Measurements from ENCODE around the gene ATXN7.

ATXN7 gene

GRCh38 chr3:63851287-63851686 lies 12.4 kb upstream of the ATXN7 start:
- H3K4me3 ChIP-seq (ENCODE audit: low read length), result no peak overlapping the region
- TF ChIP-seq CTCF (conservative IDR thresholded peaks at IDR 0.05; ENCODE audit: low read length), result no peak
- DNase-seq (ENCODE audit: low read depth), result no peak

GRCh38 chr3:63853106-63853505 lies 10.6 kb upstream of the ATXN7 start:
- no peak for DNase-seq (ENCODE audit: low read depth)
- no peak for TF ChIP-seq CTCF (conservative IDR thresholded peaks at IDR 0.05; ENCODE audit: low read length)
- no peak overlapping the region for H3K4me3 ChIP-seq (ENCODE audit: low read length)

- no peak for DNase-seq (ENCODE audit: low read depth)
- no peak for TF ChIP-seq CTCF (conservative IDR thresholded peaks at IDR 0.05; ENCODE audit: low read length)
- H3K4me3 ChIP-seq (ENCODE audit: low read length), result no peak overlapping the region
These were observed 8.2 kb upstream of the ATXN7 start for GRCh38 chr3:63855333-63855940.

- peak; percentile 19 for DNase-seq (ENCODE audit: low read depth)
These were observed 6.4 kb upstream of the ATXN7 start for GRCh38 chr3:63857311-63857710.

GRCh38 chr3:63860776-63861175 lies 2.9 kb upstream of the ATXN7 start:
- no peak for DNase-seq (ENCODE audit: low read depth)

More at GRCh38 chr3:63857311-63857710, 6.4 kb upstream of the ATXN7 start:
- H3K4me3 ChIP-seq (ENCODE audit: low read length), result no peak overlapping the region
- no peak for TF ChIP-seq CTCF (conservative IDR thresholded peaks at IDR 0.05; ENCODE audit: low read length)

GRCh38 chr3:63861306-63861705 lies 2.4 kb upstream of the ATXN7 start:
- TF ChIP-seq CTCF (conservative IDR thresholded peaks at IDR 0.05; ENCODE audit: low read length), result no peak
- no peak overlapping the region for H3K4me3 ChIP-seq (ENCODE audit: low read length)
- no peak for DNase-seq (ENCODE audit: low read depth)

More at GRCh38 chr3:63860776-63861175, 2.9 kb upstream of the ATXN7 start:
- TF ChIP-seq CTCF (conservative IDR thresholded peaks at IDR 0.05; ENCODE audit: low read length), result no peak
- H3K4me3 ChIP-seq (ENCODE audit: low read length), result no peak overlapping the region

- no peak for TF ChIP-seq CTCF (conservative IDR thresholded peaks at IDR 0.05; ENCODE audit: low read length)
- no peak for DNase-seq (ENCODE audit: low read depth)
- H3K4me3 ChIP-seq (ENCODE audit: low read length), result peak overlapping the region; percentile 82
These were observed 890 bp upstream of the ATXN7 start for GRCh38 chr3:63862804-63863149.

Data from AG10803 (cell line).